ENCODE measurements around the gene KRTAP3-3. TPM values are rescaled to one million over a fixed set of nuclear protein-coding genes. Genes with fewer than 3 reads are reported as not detected.
"Not testable (repeated sequence)": the region's sequence is repeated elsewhere in the genome, so short reads cannot be mapped to it uniquely, and the experiment has no call there.

The KRTAP3-3 gene
- total RNA-seq, 2 donors from 2014 or later = not detected

DNA sequence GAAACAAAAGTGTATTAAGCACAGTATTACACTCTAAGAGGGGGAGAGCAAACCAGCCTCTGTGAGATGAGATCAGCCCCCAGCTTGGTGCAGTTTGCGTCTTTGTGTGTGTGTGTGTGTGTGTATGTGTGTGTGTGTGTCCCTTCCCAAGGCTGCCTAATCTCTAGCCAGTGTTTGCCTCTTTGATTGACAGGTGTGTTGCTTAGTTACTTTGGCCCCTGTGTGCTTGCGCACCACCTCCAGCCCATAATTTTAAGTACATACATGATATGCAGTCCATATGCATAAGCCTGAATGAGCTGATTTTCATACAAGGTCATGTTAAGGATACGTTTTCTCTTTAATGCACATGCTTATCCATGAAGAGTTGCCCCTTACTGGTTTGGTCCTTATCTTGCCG lies 7.8 kb upstream of the KRTAP3-3 start:
- DNase-seq (ENCODE audit: low spot score) = no peak
- Histone ChIP-seq H3K4me3 (no peak overlapping the region), H3K36me3 (no peaks in the 10 kb centered on the region), H3K27ac (no peak overlapping the region), H3K27me3 (replicated peaks; ENCODE audit: insufficient read depth) (no peaks in the 10 kb centered on the region), H3K9me3 (no peaks in the 10 kb centered on the region), H3K4me1 (replicated peaks) (no peaks in the 10 kb centered on the region)
- no peak for TF ChIP-seq POLR2A (IDR thresholded peaks at IDR 0.05)
- WGBS = 92% methylated on average over 4 of the region's 4 CpGs
- intact Hi-C loops (cut with DNase I) = no loop called here

DNA sequence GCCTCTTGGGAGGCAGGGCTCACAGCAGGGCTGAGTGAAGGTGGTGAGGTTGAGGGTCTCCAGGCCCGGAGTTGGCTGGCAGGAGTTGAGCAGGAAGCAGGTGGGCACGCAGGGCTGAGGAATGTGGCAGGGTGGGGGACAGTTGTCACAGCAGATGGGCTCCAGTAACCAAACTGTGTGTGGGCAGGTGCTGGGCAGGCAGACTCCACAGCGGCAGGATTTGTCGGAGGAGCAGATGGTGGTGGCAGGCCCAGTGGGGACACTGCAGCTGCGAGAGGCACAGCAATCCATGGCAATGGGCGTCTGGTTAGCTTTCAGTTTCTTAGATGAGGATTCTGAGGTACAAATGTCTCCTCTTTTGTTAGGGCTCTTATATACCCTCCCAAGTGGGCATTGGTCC lies 5.6 kb upstream of the KRTAP3-3 start, which contains the start of gene KRTAP3-2:
KRTAP3-2 (minus strand) TSS at position 344 of the 400 bp plus-strand sequence; CDS start at position 291, 53 bp downstream.
- H3K9me3 ChIP-seq; H3K36me3 ChIP-seq; H3K4me1 ChIP-seq (replicated peaks); H3K4me3 ChIP-seq; H3K27ac ChIP-seq; intact Hi-C loops (cut with DNase I); DNase-seq (ENCODE audit: low spot score); H3K27me3 ChIP-seq (replicated peaks; ENCODE audit: insufficient read depth): not testable (repeated sequence)
- WGBS = 83% methylated on average over 6 of the region's 6 CpGs

DNA sequence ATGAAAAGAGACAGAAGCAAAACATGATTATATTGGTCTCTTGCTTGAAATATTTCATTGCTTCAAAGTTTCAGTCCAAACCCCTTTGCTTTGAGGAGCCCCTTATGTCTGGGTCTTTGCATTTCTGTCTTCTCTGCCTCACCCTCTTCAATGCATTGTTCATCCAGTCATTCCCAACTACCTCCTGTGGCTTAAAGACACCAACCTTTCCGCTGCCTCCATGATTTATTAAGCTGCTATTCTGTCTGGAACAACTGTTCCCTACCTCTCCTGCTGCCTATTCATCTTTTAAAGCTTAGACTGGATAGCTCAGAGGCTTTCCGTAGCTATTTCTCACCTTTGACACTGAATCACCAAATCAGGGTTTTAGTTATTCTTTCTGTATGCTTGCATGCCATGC lies 3.4 kb upstream of the KRTAP3-3 start:
- Histone ChIP-seq H3K27ac (no peak overlapping the region), H3K4me3 (no peak overlapping the region), H3K36me3 (no peaks in the 10 kb centered on the region), H3K4me1 (replicated peaks) (no peaks in the 10 kb centered on the region), H3K9me3 (no peaks in the 10 kb centered on the region), H3K27me3 (replicated peaks; ENCODE audit: insufficient read depth) (no peaks in the 10 kb centered on the region)
- WGBS = 86% methylated on average over 2 of the region's 2 CpGs
- TF ChIP-seq POLR2A (IDR thresholded peaks at IDR 0.05) (no peak), POLR2AphosphoS5 (IDR thresholded peaks at IDR 0.05) (no peak)
- TF ChIP-seq, protein P1, sequence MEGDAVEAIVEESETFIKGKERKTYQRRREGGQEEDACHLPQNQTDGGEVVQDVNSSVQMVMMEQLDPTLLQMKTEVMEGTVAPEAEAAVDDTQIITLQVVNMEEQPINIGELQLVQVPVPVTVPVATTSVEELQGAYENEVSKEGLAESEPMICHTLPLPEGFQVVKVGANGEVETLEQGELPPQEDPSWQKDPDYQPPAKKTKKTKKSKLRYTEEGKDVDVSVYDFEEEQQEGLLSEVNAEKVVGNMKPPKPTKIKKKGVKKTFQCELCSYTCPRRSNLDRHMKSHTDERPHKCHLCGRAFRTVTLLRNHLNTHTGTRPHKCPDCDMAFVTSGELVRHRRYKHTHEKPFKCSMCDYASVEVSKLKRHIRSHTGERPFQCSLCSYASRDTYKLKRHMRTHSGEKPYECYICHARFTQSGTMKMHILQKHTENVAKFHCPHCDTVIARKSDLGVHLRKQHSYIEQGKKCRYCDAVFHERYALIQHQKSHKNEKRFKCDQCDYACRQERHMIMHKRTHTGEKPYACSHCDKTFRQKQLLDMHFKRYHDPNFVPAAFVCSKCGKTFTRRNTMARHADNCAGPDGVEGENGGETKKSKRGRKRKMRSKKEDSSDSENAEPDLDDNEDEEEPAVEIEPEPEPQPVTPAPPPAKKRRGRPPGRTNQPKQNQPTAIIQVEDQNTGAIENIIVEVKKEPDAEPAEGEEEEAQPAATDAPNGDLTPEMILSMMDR (IDR thresholded peaks at IDR 0.05) = no peak
- no peak for DNase-seq (ENCODE audit: low spot score)
- intact Hi-C loops (cut with DNase I) = no loop called here

DNA sequence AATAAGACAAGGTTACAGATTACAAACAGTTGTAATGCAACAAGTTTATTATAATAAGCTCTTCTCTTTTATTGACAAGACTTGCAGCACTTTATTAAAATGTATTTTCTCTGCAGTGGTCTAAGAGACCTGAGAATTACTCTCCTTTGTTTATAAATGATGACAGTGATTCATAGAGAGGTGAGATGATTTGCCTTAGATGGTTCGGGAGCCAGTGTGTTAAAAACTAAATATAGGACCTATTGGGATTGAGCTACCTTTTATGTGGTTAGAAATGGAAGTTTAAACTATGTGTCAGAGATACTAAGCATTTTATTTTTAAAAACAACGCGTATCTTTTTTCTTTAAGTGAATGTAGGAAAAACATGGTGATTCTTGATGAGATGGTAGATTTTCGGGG lies 2.9 kb upstream of the KRTAP3-3 start:
- no peaks in the 10 kb centered on the region for H3K27me3 ChIP-seq (replicated peaks; ENCODE audit: insufficient read depth)
- WGBS = 79% methylated on average over 4 of the region's 4 CpGs
- no peak for DNase-seq (ENCODE audit: low spot score)
- no peaks in the 10 kb centered on the region for H3K9me3 ChIP-seq
- TF ChIP-seq POLR2A (IDR thresholded peaks at IDR 0.05) = no peak
- TF ChIP-seq, protein P1 (IDR thresholded peaks at IDR 0.05) = no peak
- no peak for TF ChIP-seq POLR2AphosphoS5 (IDR thresholded peaks at IDR 0.05)
- intact Hi-C loops (cut with DNase I) = no loop called here
- H3K36me3 ChIP-seq = no peaks in the 10 kb centered on the region
- no peak overlapping the region for H3K4me3 ChIP-seq
- no peak overlapping the region for H3K27ac ChIP-seq
- H3K4me1 ChIP-seq (replicated peaks) = no peaks in the 10 kb centered on the region

DNA sequence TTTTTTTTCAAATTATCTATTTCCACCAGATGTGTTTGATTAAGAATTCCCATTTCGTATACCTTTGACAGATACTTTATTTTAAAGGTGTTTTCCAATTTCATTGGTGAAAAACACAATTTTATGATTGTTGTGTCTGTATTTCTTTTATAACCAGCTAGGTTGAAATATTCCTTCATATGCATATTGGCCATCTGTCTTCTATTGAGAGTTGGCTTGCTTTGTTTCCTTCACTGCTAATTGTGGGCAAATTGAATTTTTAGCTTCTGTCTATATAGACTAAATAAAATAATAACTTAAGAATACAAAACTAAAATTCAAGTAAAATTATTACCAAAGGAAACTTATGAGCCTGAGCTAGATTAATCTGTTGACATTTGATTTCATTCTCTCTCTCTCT lies 1.2 kb upstream of the KRTAP3-3 start:
- TF ChIP-seq POLR2A (IDR thresholded peaks at IDR 0.05) (no peak), POLR2AphosphoS5 (IDR thresholded peaks at IDR 0.05) (no peak)
- TF ChIP-seq, protein P1 (IDR thresholded peaks at IDR 0.05) = no peak
- no peaks in the 10 kb centered on the region for H3K36me3 ChIP-seq
- 94% methylated on average over 1 of the region's 1 CpG for WGBS
- H3K4me3 ChIP-seq = no peak overlapping the region
- no peaks in the 10 kb centered on the region for H3K9me3 ChIP-seq
- no peaks in the 10 kb centered on the region for H3K27me3 ChIP-seq (replicated peaks; ENCODE audit: insufficient read depth)
- DNase-seq (ENCODE audit: low spot score) = no peak
- H3K27ac ChIP-seq = no peak overlapping the region
- H3K4me1 ChIP-seq (replicated peaks) = no peaks in the 10 kb centered on the region
- intact Hi-C loops (cut with DNase I) = no loop called here

DNA sequence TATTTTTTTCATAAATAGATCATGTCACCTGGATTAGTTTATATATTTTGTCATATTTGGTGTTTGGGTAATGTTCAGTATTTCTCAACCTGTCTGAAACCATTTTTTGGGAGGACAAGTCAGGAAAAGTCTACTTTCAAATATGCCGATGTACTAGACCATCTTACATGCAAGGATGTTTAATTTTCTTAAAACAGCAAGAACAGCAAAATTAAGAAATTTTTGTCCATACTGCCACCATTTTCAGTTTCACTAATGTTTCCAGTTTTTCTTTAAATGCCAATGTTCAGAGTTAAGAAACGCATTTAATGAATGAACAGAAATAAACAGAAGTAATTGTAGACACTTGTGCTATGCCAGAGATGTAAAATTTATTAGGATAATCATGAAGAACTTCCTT lies 880 bp downstream of the KRTAP3-3 start:
- TF ChIP-seq POLR2A (IDR thresholded peaks at IDR 0.05) (no peak), POLR2AphosphoS5 (IDR thresholded peaks at IDR 0.05) (no peak)
- TF ChIP-seq, protein P1 (IDR thresholded peaks at IDR 0.05) = no peak
- intact Hi-C loops (cut with DNase I) = no loop called here
- Histone ChIP-seq H3K4me1 (replicated peaks) (no peaks in the 10 kb centered on the region), H3K4me3 (no peak overlapping the region), H3K9me3 (no peaks in the 10 kb centered on the region), H3K36me3 (no peaks in the 10 kb centered on the region), H3K27me3 (replicated peaks; ENCODE audit: insufficient read depth) (no peaks in the 10 kb centered on the region), H3K27ac (no peak overlapping the region)
- DNase-seq (ENCODE audit: low spot score) = no peak
- WGBS = 94% methylated on average over 2 of the region's 2 CpGs

All from prostate gland (tissue), 2 donors.